ENCODE data around the gene SPINK1.

Gene SPINK1

GRCh38 chr5:147791181-147791580 is 40.3 kb downstream of the SPINK1 start:
- no peak for DNase-seq (ENCODE audit: extremely low read depth, low read depth)
- no peak for TF ChIP-seq CTCF (IDR thresholded peaks at IDR 0.05; ENCODE audit: low read depth, low read length, missing control alignments)
- H3K4me3 ChIP-seq (replicated peaks; ENCODE audit: low read depth, low read length): no peak overlapping the region

GRCh38 chr5:147789820-147790219 is 41.7 kb downstream of the SPINK1 start:
- no peak for TF ChIP-seq CTCF (IDR thresholded peaks at IDR 0.05; ENCODE audit: low read depth, low read length, missing control alignments)
- no peak overlapping the region for H3K4me3 ChIP-seq (replicated peaks; ENCODE audit: low read depth, low read length)
- DNase-seq (ENCODE audit: extremely low read depth, low read depth): no peak

DNA sequence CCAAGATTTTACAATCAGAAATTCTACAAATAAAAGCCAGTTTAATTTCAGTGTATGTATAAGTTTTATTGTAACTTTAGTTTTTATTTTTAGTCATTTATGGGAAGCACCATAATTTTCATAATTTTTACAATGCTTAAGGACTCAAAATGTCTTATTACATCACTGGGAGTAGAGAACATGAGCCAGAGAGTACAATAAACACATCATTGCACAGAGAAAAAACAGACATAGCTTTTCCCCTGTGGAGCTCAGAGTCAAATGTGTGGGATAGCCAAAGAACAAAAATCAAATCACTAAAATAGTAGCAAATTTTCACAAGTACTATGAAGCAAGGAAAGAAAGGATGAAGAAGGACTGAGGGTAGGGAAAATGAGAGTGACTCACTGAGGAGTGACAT is 43.4 kb downstream of the SPINK1 start:
- TF ChIP-seq CTCF (IDR thresholded peaks at IDR 0.05; ENCODE audit: low read depth, low read length, missing control alignments): no peak
- H3K4me3 ChIP-seq (replicated peaks; ENCODE audit: low read depth, low read length): no peak overlapping the region
- no peak for DNase-seq (ENCODE audit: extremely low read depth, low read depth)

GRCh38 chr5:147786142-147786541 is 45.3 kb downstream of the SPINK1 start:
- no peak for TF ChIP-seq CTCF (IDR thresholded peaks at IDR 0.05; ENCODE audit: low read depth, low read length, missing control alignments)
- no peak for DNase-seq (ENCODE audit: extremely low read depth, low read depth)
- H3K4me3 ChIP-seq (replicated peaks; ENCODE audit: low read depth, low read length): no peak overlapping the region

DNA sequence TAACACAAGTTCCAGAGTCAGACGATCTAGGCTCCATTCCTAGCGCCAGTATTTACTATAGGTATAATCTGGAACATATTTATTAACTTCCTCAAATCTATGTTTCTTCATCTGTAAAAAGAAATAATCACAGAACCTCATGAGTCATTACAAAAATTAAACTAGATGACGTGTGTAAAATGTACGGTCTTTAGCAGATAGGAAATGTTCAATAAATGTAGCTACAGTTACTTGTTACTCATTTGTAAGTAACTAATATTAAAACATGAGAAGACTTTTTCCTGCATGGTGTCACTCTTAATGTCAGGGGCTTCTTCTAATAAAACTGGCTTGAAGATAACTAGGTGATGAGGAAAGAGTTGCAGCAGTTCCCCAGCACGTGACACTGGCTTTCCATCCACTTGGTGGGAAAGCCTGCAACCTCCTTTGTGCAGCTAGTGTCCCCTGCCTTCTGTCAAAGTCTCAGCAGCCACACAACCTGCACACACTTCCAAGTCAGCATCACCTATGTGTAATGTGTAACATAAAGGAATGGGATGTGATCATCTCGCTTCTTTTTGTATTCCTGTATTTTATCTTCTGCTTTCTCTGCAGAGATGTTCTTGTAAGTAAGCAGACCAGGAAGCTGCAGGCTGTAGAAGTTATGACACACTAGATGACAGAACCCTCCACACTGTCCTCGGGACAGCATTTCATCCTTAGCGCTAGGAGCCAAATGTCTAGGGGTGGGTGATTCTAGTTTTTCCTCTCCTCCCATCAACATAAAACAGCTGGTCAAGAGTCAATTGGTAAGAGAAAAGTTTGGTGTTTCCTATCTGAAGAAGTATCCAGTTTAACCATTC is 47.1 kb downstream of the SPINK1 start:
- DNase-seq (ENCODE audit: extremely low read depth, low read depth): no peak
- no peak for TF ChIP-seq CTCF (IDR thresholded peaks at IDR 0.05; ENCODE audit: low read depth, low read length, missing control alignments)

DNA sequence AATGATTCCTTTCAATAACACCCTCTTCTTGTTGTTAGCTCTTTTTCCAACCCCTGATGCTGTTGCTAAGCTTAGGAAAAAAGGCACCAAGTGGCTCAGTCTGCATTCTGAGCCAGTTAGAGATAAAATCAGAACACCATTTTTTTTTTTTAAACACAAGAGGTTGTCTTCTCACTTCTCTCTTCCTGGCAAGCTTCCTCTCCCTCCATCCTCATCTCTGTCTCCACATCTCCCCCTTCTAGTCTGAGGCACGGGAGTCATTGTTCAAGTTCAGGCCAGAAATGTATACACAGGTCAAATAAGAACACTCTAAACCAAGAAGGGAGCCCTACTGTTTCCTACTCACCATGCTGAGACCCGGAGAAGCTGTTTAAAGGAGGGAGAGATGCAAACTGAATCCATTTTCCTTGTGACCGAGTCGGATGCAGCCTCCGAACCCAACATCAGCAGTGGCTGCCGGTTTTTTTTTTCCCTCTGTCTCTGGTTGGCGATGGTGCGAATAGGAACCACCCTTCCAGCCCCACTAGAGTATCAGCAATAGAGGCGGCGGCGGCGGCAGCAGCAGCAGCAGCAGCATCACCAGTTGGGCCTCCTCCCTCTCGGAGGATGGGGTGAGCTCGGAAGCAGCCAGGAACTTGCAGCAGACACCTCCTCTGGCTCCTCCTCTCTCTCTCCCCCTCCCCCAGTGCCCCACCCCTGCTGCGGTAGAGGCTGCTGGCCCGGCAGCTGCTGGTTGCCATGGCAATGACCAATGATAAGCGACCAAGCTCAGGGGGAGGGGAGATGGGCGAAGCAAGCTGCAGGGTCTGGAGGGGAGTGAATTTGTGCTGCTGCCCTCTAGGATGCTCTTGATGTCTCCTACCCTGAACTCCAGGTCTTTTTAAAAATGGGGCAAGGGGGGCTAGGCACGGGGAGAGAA is 49.1 kb downstream of the SPINK1 start, which contains the start of gene JAKMIP2:
TSS of gene JAKMIP2 (minus strand) at position 619 of the 919 bp plus-strand sequence. CDS start 110,922 bp downstream, outside the sequence.
- peak; percentile 14 for DNase-seq (ENCODE audit: extremely low read depth, low read depth)
- no peak within 1 kb of the TSS for H3K4me3 ChIP-seq (replicated peaks; ENCODE audit: low read depth, low read length)
- no peak for TF ChIP-seq CTCF (IDR thresholded peaks at IDR 0.05; ENCODE audit: low read depth, low read length, missing control alignments)

More for the DNA sequence above, 47.1 kb downstream of the SPINK1 start:
- no peak overlapping the region for H3K4me3 ChIP-seq (replicated peaks; ENCODE audit: low read depth, low read length)

Measured in HFF-Myc (cell line).